ENCODE results near the gene CYS1. TPM values are rescaled to one million over a fixed set of nuclear protein-coding genes. Genes with fewer than 3 reads are reported as not detected.
"Not testable (repeated sequence)": the region's sequence is repeated elsewhere in the genome, so short reads cannot be mapped to it uniquely, and the experiment has no call there.

Gene CYS1
- total RNA-seq, 2 experiments from 2014 or later = 0.68 TPM; not detected in 1

DNA sequence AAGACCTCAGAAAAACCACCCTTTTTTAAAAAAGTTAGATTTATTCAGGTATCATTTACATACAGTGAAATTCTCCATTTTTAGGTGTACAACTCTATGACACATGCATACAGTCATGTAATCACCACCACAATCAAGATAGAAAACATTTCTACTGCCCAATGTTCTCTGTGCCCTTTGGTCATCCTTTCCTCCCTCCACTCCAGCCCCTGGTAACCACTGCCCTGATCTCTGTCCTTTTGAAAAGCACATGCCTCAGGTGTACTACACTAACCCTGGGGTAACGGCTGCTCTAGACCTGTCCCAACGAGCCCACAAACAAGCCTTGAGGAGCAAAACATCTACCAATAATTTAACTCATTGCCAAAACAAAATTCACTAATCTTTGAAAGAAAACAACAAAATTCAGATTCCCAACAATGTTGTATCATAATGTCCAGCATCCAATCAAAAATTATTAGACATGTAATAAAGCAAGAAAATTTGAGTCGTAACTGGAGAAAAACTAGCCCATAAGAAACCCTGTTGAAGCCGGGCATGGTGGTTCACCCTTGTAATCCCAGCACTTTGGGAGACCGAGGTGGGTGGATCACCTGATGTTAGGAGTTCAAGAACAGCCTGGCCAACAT lies 62.8 kb downstream of the CYS1 start:
- DNase-seq (ENCODE audit: low spot score) = no peak
- Histone ChIP-seq H3K9me2 (ENCODE audit: insufficient read depth, low read length) (no peaks in the 10 kb centered on the region), H3K4me2 (ENCODE audit: low read length) (no peak overlapping the region), H3K4me1 (ENCODE audit: insufficient read depth, low read length, poor library complexity, severe bottlenecking) (no peaks in the 10 kb centered on the region), H3K79me2 (ENCODE audit: insufficient read depth, low read depth, low read length) (no peaks in the 10 kb centered on the region), H3K36me3 (ENCODE audit: insufficient read depth, low read length) (no peaks in the 10 kb centered on the region), H4K20me1 (ENCODE audit: insufficient read depth, low read length) (no peaks in the 10 kb centered on the region), H2AFZ (ENCODE audit: low read length) (no peak overlapping the region), H3K9me3 (ENCODE audit: low read length) (no peaks in the 10 kb centered on the region), H3K27ac (ENCODE audit: low read depth, low read length, poor library complexity, severe bottlenecking) (no peak overlapping the region), H3K4me3 (ENCODE audit: low read depth, low read length, poor library complexity, severe bottlenecking) (no peak overlapping the region)
- no TSS peak for BruUV-seq (replicated peaks)
- TF ChIP-seq EZH2phosphoT487 (IDR thresholded peaks at IDR 0.05; ENCODE audit: borderline replicate concordance, low read depth, low read length) = no peak
- TF ChIP-seq, protein P1, sequence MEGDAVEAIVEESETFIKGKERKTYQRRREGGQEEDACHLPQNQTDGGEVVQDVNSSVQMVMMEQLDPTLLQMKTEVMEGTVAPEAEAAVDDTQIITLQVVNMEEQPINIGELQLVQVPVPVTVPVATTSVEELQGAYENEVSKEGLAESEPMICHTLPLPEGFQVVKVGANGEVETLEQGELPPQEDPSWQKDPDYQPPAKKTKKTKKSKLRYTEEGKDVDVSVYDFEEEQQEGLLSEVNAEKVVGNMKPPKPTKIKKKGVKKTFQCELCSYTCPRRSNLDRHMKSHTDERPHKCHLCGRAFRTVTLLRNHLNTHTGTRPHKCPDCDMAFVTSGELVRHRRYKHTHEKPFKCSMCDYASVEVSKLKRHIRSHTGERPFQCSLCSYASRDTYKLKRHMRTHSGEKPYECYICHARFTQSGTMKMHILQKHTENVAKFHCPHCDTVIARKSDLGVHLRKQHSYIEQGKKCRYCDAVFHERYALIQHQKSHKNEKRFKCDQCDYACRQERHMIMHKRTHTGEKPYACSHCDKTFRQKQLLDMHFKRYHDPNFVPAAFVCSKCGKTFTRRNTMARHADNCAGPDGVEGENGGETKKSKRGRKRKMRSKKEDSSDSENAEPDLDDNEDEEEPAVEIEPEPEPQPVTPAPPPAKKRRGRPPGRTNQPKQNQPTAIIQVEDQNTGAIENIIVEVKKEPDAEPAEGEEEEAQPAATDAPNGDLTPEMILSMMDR (conservative IDR thresholded peaks at IDR 0.05; ENCODE audit: low read length) = no peak
- ChIA-PET POLR2A (no interaction called here), CTCF (ENCODE audit: unreplicated experiment) (no interaction called here)
- intact Hi-C loops (cut with micrococcal nuclease; ENCODE audit: unreplicated experiment) = no loop called here

DNA sequence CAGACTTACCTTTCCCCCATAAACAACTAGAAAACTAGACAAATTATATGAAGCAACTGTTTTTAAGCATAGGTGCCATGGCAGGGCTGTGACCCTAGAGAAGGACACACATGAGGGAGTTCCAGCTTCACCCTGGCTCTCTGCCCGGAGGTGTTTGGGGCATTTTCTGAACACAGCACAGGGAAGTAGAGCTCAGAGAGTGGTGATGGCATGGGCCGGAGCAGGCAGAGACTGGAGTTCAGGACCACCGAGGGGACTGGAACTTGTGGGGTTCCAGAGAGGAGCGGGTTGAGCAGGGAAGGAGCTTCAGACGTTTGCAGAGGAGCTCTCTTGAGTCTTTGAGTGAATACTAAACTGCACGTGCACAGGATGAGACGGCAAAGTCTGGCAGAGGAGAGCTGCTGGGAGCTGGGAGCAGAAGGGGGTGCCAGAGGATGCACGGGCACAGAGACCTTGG lies 63.4 kb downstream of the CYS1 start:
- TF ChIP-seq, protein P1 (conservative IDR thresholded peaks at IDR 0.05; ENCODE audit: low read length) = no peak
- no peak for TF ChIP-seq EZH2phosphoT487 (IDR thresholded peaks at IDR 0.05; ENCODE audit: borderline replicate concordance, low read depth, low read length)

DNA sequence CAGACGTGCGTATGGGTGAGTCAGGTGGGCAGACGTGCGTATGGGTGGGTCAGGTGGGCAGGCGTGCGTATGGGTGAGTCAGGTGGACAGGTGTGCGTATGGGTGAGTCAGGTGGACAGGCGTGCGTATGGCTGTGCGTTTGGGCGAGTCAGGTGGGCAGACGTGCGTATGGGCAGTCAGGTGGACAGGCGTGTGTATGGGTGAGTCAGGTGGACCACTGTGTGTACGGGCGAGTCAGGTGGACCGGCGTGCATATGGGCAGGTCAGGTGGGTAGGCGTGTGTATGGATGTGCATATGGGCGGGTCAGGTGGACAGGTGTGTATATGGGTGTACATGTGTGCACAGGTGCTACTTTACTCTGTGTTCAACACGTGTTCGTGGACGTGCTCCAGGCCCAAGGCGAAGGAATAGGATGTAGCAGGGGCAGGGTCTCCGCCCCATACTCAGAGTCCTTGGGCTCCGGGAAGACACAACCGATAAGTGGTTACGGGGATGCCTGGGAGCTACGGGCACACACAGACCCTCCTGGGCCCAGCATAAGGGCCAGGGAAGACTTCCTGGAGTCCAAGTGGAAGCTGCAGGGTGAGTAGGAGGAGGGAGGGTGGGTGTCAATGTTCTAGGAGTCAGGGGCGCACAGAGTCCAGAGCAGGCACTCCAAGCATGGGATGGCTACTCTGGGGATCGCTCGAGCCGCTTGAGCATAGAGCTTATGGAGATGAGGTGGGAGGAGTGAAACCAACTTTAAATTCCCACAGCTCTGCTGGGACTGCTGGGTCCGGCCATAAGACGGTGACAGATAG lies 64.0 kb downstream of the CYS1 start:
- H3K27ac ChIP-seq (ENCODE audit: low read depth, low read length, poor library complexity, severe bottlenecking) = no peak overlapping the region
- H3K9me3 ChIP-seq (ENCODE audit: low read length) = no peaks in the 10 kb centered on the region
- BruUV-seq (replicated peaks) = no TSS peak
- no peaks in the 10 kb centered on the region for H3K9me2 ChIP-seq (ENCODE audit: insufficient read depth, low read length)
- no peaks in the 10 kb centered on the region for H4K20me1 ChIP-seq (ENCODE audit: insufficient read depth, low read length)
- no peak overlapping the region for H3K4me3 ChIP-seq (ENCODE audit: low read depth, low read length, poor library complexity, severe bottlenecking)
- H2AFZ ChIP-seq (ENCODE audit: low read length) = no peak overlapping the region
- intact Hi-C loops (cut with micrococcal nuclease; ENCODE audit: unreplicated experiment) = no loop called here
- no peak for DNase-seq (ENCODE audit: low spot score)
- no peaks in the 10 kb centered on the region for H3K4me1 ChIP-seq (ENCODE audit: insufficient read depth, low read length, poor library complexity, severe bottlenecking)
- H3K36me3 ChIP-seq (ENCODE audit: insufficient read depth, low read length) = no peaks in the 10 kb centered on the region
- CTCF ChIA-PET (ENCODE audit: unreplicated experiment) = no interaction called here
- POLR2A ChIA-PET = no interaction called here
- no peak overlapping the region for H3K4me2 ChIP-seq (ENCODE audit: low read length)
- TF ChIP-seq, protein P1 (conservative IDR thresholded peaks at IDR 0.05; ENCODE audit: low read length) = no peak
- no peak for TF ChIP-seq EZH2phosphoT487 (IDR thresholded peaks at IDR 0.05; ENCODE audit: borderline replicate concordance, low read depth, low read length)
- no peaks in the 10 kb centered on the region for H3K79me2 ChIP-seq (ENCODE audit: insufficient read depth, low read depth, low read length)

More for the DNA sequence above, 63.4 kb downstream of the CYS1 start:
- no peaks in the 10 kb centered on the region for H3K9me2 ChIP-seq (ENCODE audit: insufficient read depth, low read length)
- H3K4me2 ChIP-seq (ENCODE audit: low read length) = no peak overlapping the region
- no peak for DNase-seq (ENCODE audit: low spot score)
- no peaks in the 10 kb centered on the region for H3K79me2 ChIP-seq (ENCODE audit: insufficient read depth, low read depth, low read length)
- intact Hi-C loops (cut with micrococcal nuclease; ENCODE audit: unreplicated experiment) = no loop called here
- no peaks in the 10 kb centered on the region for H3K36me3 ChIP-seq (ENCODE audit: insufficient read depth, low read length)
- no peak overlapping the region for H2AFZ ChIP-seq (ENCODE audit: low read length)
- POLR2A ChIA-PET = no interaction called here
- H4K20me1 ChIP-seq (ENCODE audit: insufficient read depth, low read length) = no peaks in the 10 kb centered on the region
- H3K4me3 ChIP-seq (ENCODE audit: low read depth, low read length, poor library complexity, severe bottlenecking) = no peak overlapping the region
- no peaks in the 10 kb centered on the region for H3K4me1 ChIP-seq (ENCODE audit: insufficient read depth, low read length, poor library complexity, severe bottlenecking)
- no peak overlapping the region for H3K27ac ChIP-seq (ENCODE audit: low read depth, low read length, poor library complexity, severe bottlenecking)
- CTCF ChIA-PET (ENCODE audit: unreplicated experiment) = no interaction called here
- BruUV-seq (replicated peaks) = no TSS peak
- no peaks in the 10 kb centered on the region for H3K9me3 ChIP-seq (ENCODE audit: low read length)

DNA sequence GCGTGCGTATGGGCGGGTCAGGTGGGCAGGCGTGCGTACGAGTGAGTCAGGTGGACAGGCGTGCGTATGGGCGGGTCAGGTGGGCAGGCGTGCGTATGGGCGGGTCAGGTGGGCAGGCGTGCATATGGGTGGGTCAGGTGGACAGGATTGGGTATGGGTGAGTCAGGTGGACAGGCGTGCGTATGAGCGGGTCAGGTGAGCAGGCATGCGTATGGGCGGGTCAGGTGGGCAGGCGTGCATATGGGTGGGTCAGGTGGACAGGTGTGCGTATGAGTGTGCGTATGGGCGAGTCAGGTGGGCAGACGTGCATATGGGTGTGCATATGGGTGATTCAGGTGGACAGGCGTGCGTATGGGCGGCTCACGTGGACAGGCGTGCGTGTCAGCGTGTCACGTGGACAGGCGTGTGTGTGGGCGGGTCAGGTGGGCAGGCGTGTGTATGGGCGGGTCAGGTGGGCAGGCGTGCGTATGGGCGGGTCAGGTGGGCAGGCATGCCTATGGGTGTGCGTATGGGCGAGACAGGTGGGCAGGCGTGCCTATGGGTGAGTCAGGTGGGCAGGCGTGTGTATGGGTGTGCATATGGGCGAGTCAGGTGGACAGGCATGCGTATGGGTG lies 64.7 kb downstream of the CYS1 start:
- POLR2A ChIA-PET; H3K4me2 ChIP-seq (ENCODE audit: low read length); CTCF ChIA-PET (ENCODE audit: unreplicated experiment): not testable (repeated sequence)

More for the DNA sequence above, 64.7 kb downstream of the CYS1 start:
- H3K9me3 ChIP-seq (ENCODE audit: low read length); BruUV-seq (replicated peaks); H2AFZ ChIP-seq (ENCODE audit: low read length); H3K4me1 ChIP-seq (ENCODE audit: insufficient read depth, low read length, poor library complexity, severe bottlenecking); intact Hi-C loops (cut with micrococcal nuclease; ENCODE audit: unreplicated experiment); H3K9me2 ChIP-seq (ENCODE audit: insufficient read depth, low read length); H3K27ac ChIP-seq (ENCODE audit: low read depth, low read length, poor library complexity, severe bottlenecking); DNase-seq (ENCODE audit: low spot score); H3K79me2 ChIP-seq (ENCODE audit: insufficient read depth, low read depth, low read length); H3K36me3 ChIP-seq (ENCODE audit: insufficient read depth, low read length); H3K4me3 ChIP-seq (ENCODE audit: low read depth, low read length, poor library complexity, severe bottlenecking); H4K20me1 ChIP-seq (ENCODE audit: insufficient read depth, low read length): not testable (repeated sequence)
